GM21447 (cell line): ENCODE data around the gene SYCP3.
A peak's percentile ranks its signal among the peaks of the same experiment; 100 is the strongest.

Source experiments
- ATAC-seq: cut with Tn5 transposase; IDR thresholded peaks from one replicate; pipeline ENCODE4 v1.9.1; 2021; ENCODE audit not compliant: unreplicated experiment

Gene SYCP3

GRCh38 chr12:101738920-101739665 lies at the start of gene SYCP3:
Gene SYCP3, minus strand, starts transcription at chr12:101739462. Its CDS starts 1,527 bp downstream, at chr12:101737935.
- ATAC-seq: no peak

GRCh38 chr12:101785671-101786070 lies 46.4 kb upstream of the SYCP3 start:
- no peak for ATAC-seq

- no peak for ATAC-seq
These were observed 45.1 kb upstream of the SYCP3 start for GRCh38 chr12:101784376-101784775.

GRCh38 chr12:101783838-101784237 lies 44.6 kb upstream of the SYCP3 start:
- ATAC-seq: no peak

- ATAC-seq: no peak
These were observed 43.9 kb upstream of the SYCP3 start for GRCh38 chr12:101783150-101783549.

DNA sequence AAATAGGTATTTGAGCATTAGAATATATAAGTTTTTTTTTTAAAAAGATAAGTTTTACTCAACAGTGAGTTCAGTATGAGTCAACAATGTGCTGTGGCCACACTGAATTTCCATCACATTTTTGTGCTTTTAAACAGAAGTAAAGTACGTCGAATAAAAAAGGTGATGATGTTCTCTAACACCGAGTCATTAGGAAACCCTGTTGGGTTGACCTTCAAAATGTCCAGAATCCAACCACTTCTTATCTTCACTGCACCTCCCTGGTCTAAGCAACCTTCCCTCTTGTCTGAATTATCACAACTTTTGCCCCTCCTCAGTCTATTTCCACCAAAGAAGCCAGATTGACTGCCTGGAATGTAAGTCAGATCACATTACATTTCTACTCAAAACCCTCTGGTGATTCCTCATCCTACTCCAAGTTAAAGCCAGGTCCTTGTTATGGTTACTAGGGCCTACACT lies 43.0 kb upstream of the SYCP3 start:
- no peak for ATAC-seq

DNA sequence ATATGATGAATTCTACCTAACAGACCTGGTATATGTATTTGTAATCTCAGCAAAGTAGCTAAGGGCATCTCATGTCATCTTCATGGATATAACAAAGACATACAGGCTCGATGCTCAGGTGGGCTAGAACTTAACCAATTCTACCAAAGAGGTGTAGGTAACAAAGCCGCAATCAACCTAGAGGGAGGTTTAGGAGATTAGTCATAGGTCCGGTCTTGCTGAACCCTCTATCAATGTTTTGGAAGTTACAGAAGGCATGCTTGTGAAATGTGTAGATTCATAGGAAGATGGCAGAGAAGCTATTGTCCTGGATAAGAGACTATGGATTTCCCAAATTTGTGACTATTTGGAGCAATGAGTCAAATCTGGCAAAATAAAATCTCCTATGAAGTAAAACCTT lies 42.6 kb upstream of the SYCP3 start:
- ATAC-seq: no peak

DNA sequence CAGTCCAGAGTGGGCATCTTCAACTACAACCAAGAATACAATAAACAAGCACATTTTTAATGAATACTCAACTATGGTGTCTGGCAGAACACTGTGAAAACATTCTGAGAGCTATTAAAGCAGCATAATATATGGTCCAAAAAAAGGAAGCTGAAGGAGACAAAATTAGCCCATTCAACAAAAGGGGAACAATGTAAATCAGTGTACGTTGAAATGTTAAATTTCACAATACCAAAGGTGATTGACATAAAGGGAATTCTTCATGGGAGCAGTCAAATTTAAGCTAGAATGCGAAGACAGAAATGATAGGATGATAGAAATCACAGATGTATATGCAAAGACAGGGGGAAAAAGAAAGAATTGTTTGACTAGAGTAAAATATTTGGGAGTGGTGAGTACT lies 41.3 kb upstream of the SYCP3 start:
- ATAC-seq: no peak

GRCh38 chr12:101779626-101780025 lies 40.4 kb upstream of the SYCP3 start:
- ATAC-seq: no peak

GRCh38 chr12:101779200-101779599 lies 39.9 kb upstream of the SYCP3 start:
- no peak for ATAC-seq

GRCh38 chr12:101777978-101778377 lies 38.7 kb upstream of the SYCP3 start:
- no peak for ATAC-seq

GRCh38 chr12:101777485-101777884 lies 38.2 kb upstream of the SYCP3 start:
- no peak for ATAC-seq

- no peak for ATAC-seq
These were observed 36.6 kb upstream of the SYCP3 start for GRCh38 chr12:101775816-101776215.

- ATAC-seq: peak; percentile 85
These were observed 34.4 kb upstream of the SYCP3 start for GRCh38 chr12:101773650-101774162.

DNA sequence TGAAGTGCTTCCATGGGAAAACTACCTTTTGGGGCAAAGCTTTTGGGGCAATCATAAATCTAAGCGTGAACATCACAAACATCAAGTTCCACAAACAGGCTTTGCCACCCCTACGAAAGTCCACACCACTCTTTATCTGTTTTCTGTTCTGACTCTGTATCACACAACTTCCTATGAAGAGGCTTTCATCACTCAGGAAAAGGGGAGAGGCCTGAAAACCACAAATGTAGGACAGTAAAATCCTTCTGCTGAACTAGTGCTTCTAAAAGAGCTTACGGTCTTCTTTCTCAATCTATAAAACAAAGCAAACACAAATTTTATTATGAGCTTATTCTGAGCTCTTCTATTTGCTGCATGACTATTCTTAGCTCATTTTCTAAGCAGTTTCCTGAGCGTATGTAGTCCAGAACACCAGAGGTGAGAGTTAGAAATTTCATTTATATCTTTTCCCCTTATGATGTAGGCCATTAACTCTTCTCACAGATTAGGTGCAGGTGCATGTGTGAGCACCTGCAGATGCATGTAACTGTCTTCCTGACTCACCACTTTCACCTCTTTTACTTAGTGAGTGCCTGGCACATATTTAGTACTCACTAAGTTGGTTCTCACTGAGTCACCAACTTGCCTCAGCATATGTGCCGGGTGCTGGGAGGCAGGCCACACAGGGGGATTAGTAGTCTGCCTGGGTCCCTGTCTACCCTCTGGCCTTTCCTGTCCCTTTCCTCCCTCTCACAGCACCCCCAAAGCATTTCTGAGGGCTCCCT lies 32.9 kb upstream of the SYCP3 start:
- ATAC-seq: no peak

GRCh38 chr12:101769865-101770264 lies 30.6 kb upstream of the SYCP3 start:
- ATAC-seq: no peak

DNA sequence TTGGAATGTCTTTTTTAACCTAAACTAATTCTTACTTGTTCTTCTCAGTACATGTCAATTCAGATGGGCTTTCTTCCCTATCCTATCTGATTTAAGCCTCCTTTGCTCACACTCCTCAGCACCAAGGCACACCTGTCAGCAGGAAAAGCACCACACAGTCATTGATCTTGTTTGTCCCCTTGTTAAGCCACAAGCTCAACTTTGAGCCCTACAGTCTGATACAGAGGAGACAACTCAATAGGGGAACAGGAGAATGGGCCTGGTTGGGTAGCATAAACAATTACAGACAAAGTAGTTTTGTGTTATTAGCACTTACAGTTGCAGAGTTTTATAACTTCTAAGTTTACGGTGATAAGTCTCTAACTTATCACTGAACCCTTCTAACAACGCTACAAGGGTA lies 29.5 kb upstream of the SYCP3 start:
- ATAC-seq: no peak

DNA sequence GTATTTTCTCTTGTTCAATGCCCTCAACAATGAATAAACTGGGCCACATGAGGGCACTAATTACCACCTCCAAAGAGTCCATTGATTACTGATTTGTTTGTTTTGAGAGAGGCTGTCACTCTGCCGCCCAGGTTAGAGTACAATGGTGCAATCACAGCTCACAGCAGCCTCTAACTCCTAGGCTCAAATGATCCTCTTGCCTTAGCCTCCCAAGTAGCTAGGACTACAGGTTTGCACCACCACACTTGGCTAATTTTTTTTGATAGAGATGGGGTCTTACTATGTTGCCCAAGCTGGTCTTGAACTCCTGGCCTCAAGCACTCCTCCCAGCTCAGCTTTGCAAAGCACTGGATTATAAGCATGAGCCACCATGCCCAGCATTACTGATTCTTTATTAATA lies 28.3 kb upstream of the SYCP3 start:
- ATAC-seq: no peak

DNA sequence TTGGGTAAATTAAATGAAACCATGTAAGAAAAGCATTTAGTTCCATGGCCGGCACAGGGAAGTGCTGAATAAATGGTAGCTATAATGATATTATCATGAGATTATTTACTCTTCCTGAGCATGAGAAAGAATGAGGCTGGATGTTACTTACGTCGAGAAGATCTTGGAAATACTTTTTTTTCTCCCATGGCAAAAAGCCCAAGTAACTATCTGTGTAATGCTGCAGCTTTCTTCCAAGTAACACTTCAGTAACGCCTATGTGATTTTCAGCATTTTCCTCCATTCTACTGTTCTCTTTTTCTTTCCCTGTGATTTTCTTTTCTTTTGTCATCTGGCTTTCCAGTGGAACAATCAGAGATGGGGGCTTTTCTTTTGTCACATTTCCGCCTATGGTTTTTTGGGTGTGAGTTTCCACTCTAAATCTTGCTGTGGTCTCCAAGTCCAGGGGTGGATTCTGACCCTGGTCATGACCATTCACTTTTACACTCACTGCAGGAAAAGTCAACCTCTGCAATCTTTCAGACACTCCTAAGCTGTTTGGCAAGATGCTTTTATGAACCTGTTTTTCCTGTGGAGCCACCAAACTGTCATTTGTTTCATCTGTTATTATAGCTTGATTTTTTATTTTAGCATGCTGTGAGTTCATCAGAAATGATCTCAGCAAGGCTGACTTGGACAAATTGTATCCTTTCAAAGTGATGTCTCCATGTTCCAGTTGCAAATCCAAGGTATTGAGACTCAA lies 25.0 kb upstream of the SYCP3 start:
- ATAC-seq: no peak

- no peak for ATAC-seq
These were observed 24.1 kb upstream of the SYCP3 start for GRCh38 chr12:101763246-101763931.

DNA sequence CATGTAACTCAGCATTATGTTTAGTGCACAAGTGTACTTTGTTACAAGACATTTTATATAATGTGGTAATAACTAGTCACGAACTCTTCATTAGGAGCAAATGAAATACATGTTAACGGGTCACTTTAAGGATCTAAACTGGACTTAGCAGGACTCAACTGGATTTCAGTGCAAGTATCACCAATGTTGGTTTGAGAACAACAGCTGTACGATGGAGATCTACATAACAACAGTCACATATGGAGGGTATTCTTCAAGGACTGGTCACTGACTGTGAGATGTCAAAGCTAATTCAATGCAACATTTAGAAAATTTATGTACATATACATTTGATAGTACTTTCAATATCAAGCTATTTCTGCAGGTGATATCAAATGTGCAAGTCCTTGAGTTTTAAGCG lies 22.5 kb upstream of the SYCP3 start:
- ATAC-seq: no peak
